Muscle of back (tissue), 13 donors: Measurements from ENCODE around the gene RRBP1. TPM values are rescaled to one million over a fixed set of nuclear protein-coding genes. Genes with fewer than 3 reads are reported as not detected.

Source experiments
- DNase-seq, 3 donors: peaks; one replicate each; pipeline versions ENCODE4 v3.0.0 to v3.0.0-alpha.2; 2013
- long read RNA-seq, 9 donors: transcript quantifications; one replicate each; lab custom pipeline, GENCODE V29; 2026
- polyA plus RNA-seq, 10 donors: library from polyadenylated mRNA; unstranded; fragments of 120-200 nt; gene quantifications; one replicate each; pipeline ENCODE4 v1.2.1, GENCODE V29; 2013; ENCODE audit not compliant: insufficient read length in 10 of 10

The RRBP1 gene
- polyA plus RNA-seq, result 100 to 1,000 TPM; 104 to 177 (median 122) TPM
- long read RNA-seq, donor 1, full-length matches to known transcripts, result 31 of 51 reads
- long read RNA-seq, donor 1, partial matches to known transcripts, result 20 of 51 reads
- long read RNA-seq, donor 1, other reads (novel, unspliced or antisense), result 0 of 51 reads
- long read RNA-seq, donor 2, transcript RRBP1-205 (2 exons, 1,191 nt), result major isoform, 14 of 20 reads
- long read RNA-seq, donor 2, partial matches to known transcripts, result 6 of 20 reads
- long read RNA-seq, donor 2, other reads (novel, unspliced or antisense), result 0 of 20 reads
- long read RNA-seq, donor 3, result 0 reads
- long read RNA-seq, donor 4, transcript RRBP1-205 (2 exons, 1,191 nt), result major isoform, 12 of 38 reads
- long read RNA-seq, donor 4, partial matches to known transcripts, result 26 of 38 reads
- long read RNA-seq, donor 4, other reads (novel, unspliced or antisense), result 0 of 38 reads
- long read RNA-seq, donor 5, full-length matches to known transcripts, result 47 of 87 reads
- long read RNA-seq, donor 5, partial matches to known transcripts, result 33 of 87 reads
- long read RNA-seq, donor 5, other reads (novel, unspliced or antisense), result 7 of 87 reads
- long read RNA-seq, donor 6, full-length matches to known transcripts, result 39 of 128 reads
- long read RNA-seq, donor 6, partial matches to known transcripts, result 84 of 128 reads
- long read RNA-seq, donor 6, other reads (novel, unspliced or antisense), result 5 of 128 reads
- long read RNA-seq, donor 7, transcript RRBP1-205 (2 exons, 1,191 nt), result major isoform, 17 of 45 reads
- long read RNA-seq, donor 7, partial matches to known transcripts, result 26 of 45 reads
- long read RNA-seq, donor 7, other reads (novel, unspliced or antisense), result 0 of 45 reads
- long read RNA-seq, donor 8, full-length matches to known transcripts, result 19 of 51 reads
- long read RNA-seq, donor 8, partial matches to known transcripts, result 32 of 51 reads
- long read RNA-seq, donor 8, other reads (novel, unspliced or antisense), result 0 of 51 reads
- long read RNA-seq, donor 9, transcript RRBP1-205 (2 exons, 1,191 nt), result major isoform, 5 of 29 reads
- long read RNA-seq, donor 9, partial matches to known transcripts, result 24 of 29 reads
- long read RNA-seq, donor 9, other reads (novel, unspliced or antisense), result 0 of 29 reads

GRCh38 chr20:17682103-17682888, at the start of gene RRBP1:
Gene RRBP1, minus strand, starts transcription at chr20:17682242. Its CDS starts 21,735 bp downstream, at chr20:17660507.
- DNase-seq, result peak; percentile 97 to 99 (median 99)

- DNase-seq, result no peak
These were observed 49.2 kb upstream of the RRBP1 start for GRCh38 chr20:17731233-17731632.

GRCh38 chr20:17730071-17730470, 48.0 kb upstream of the RRBP1 start:
- no peak for DNase-seq

GRCh38 chr20:17728074-17728473, 46.0 kb upstream of the RRBP1 start:
- DNase-seq, result no peak

GRCh38 chr20:17727351-17727750, 45.3 kb upstream of the RRBP1 start:
- DNase-seq, result no peak

- no peak for DNase-seq
These were observed 44.9 kb upstream of the RRBP1 start for GRCh38 chr20:17726902-17727301.

- peak in 1 of 3 donors; percentile 28 for DNase-seq
These were observed 43.2 kb upstream of the RRBP1 start for GRCh38 chr20:17725094-17725835.

- DNase-seq, result no peak
These were observed 41.3 kb upstream of the RRBP1 start for GRCh38 chr20:17723301-17723691.

GRCh38 chr20:17722493-17723300, 40.7 kb upstream of the RRBP1 start:
- DNase-seq, result peak in 1 of 3 donors; percentile 30

- DNase-seq, result no peak
These were observed 39.9 kb upstream of the RRBP1 start for GRCh38 chr20:17721802-17722486.

- no peak for DNase-seq
These were observed 38.7 kb upstream of the RRBP1 start for GRCh38 chr20:17720755-17721154.

GRCh38 chr20:17716331-17716730, 34.3 kb upstream of the RRBP1 start:
- no peak for DNase-seq

- no peak for DNase-seq
These were observed 33.0 kb upstream of the RRBP1 start for GRCh38 chr20:17715075-17715474.

GRCh38 chr20:17714597-17714996, 32.6 kb upstream of the RRBP1 start:
- DNase-seq, result no peak

GRCh38 chr20:17712708-17713107, 30.7 kb upstream of the RRBP1 start:
- no peak for DNase-seq

GRCh38 chr20:17712201-17712600, 30.2 kb upstream of the RRBP1 start:
- DNase-seq, result no peak

GRCh38 chr20:17711267-17711627, 29.2 kb upstream of the RRBP1 start:
- DNase-seq, result no peak

- DNase-seq, result peak in 1 of 3 donors; percentile 38
These were observed 28.6 kb upstream of the RRBP1 start for GRCh38 chr20:17710379-17711266.
